Liver (tissue), 2 donors: ENCODE data around the gene TMEM45A.

ENCODE experiments used
- CTCF ChIP-seq: fragments of 150-350 bp; IDR thresholded peaks from 2 replicates; pipeline ENCODE4 v1.5.1; 2017; ENCODE audit warnings: improper control_type of control experiment, low read depth, low read length; ENCODE audit not compliant: missing input control
- MAX ChIP-seq: IDR thresholded peaks from 2 replicates; pipeline ENCODE4 v1.6.1; 2016; ENCODE audit warnings: antibody characterized with exemption
- REST ChIP-seq: IDR thresholded peaks from 2 replicates; pipeline ENCODE4 v1.6.1; 2016; ENCODE audit warnings: antibody characterized with exemption, mild to moderate bottlenecking
- ZBTB33 ChIP-seq: IDR thresholded peaks from 2 replicates; pipeline ENCODE4 v1.6.1; 2016; ENCODE audit warnings: antibody characterized with exemption
- donor health status: healthy.

GRCh38 chr3:100449214-100449613 lies 43.2 kb upstream of the TMEM45A start:
- TF ChIP-seq ZBTB33 = no peak
- TF ChIP-seq CTCF = no peak
- no peak for TF ChIP-seq MAX
- no peak for TF ChIP-seq REST
